D721Med (cell line): ENCODE results near the gene PXDN.

Experiments used
- DNase-seq: peaks from one replicate; pipeline ENCODE4 v3.0.0; 2011; ENCODE audit warnings: low spot score; ENCODE audit not compliant: insufficient read length
- FAIRE-seq: peaks from 2 replicates; lab custom pipeline; 2011; peaks lifted over from hg19 to GRCh38; lab: Jason Lieb, UNC
- CTCF ChIP-seq: IDR thresholded peaks from 2 replicates; pipeline ENCODE4 v1.5.1; 2012; ENCODE audit warnings: mild to moderate bottlenecking, control low read depth; ENCODE audit not compliant: insufficient read depth; ENCODE audit errors: missing control alignments

Gene PXDN

GRCh38 chr2:1632510-1632909 lies 111.8 kb downstream of the PXDN start:
- FAIRE-seq = no peak
- no peak for TF ChIP-seq CTCF

GRCh38 chr2:1632002-1632348 lies 112.3 kb downstream of the PXDN start:
- TF ChIP-seq CTCF = no peak
- FAIRE-seq = no peak
- DNase-seq = no peak

More at GRCh38 chr2:1632510-1632909, 111.8 kb downstream of the PXDN start:
- DNase-seq = no peak

GRCh38 chr2:1631292-1632001 lies 112.9 kb downstream of the PXDN start:
- FAIRE-seq (no peak), DNase-seq (no peak)
- TF ChIP-seq CTCF = no peak

- FAIRE-seq (no peak), DNase-seq (no peak)
- TF ChIP-seq CTCF = no peak
Measured at GRCh38 chr2:1628893-1629292, 115.4 kb downstream of the PXDN start.

GRCh38 chr2:1627628-1628381 lies 116.5 kb downstream of the PXDN start:
- no peak for DNase-seq
- no peak for FAIRE-seq
- TF ChIP-seq CTCF = no peak

GRCh38 chr2:1626271-1626681 lies 118.0 kb downstream of the PXDN start:
- no peak for TF ChIP-seq CTCF
- no peak for DNase-seq
- no peak for FAIRE-seq
